Measurements from ENCODE around the gene AKAP6. TPM values are rescaled to one million over a fixed set of nuclear protein-coding genes. Genes with fewer than 3 reads are reported as not detected.

AKAP6 gene
- total RNA-seq, 1 experiment from 2014 or later = 1.9 TPM

DNA sequence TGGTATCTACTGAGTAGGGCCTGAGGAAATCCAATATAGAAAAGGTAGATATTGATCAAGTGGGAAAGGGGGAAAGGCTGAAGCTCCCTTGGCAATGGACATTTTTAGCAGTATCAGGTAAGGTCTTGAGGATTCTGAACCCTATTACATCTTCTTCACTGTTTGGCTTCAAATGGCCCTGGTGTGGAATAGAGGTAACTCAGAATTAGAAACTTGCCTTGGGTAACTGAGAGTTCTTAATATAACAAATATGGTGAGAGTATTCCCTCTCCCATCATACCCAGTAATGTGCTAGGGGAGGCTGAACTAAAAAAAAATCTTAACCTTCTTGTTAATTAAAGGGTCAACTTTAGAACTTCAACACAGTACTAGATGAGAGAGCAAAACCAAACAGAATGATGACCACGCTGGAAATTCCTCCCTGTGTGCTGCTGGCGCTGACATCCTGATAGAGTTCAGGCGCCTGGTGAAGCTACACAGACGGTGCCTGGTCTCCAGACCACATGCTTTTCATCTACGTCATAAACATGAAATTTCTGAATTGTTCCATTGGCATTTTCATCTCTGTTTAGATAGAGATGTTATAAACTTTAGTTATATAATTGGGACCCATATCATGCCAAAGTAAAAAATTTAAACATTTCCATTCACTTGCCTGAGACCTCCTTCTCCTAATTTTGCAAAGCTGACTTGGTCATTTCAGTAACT is 128.3 kb downstream of the AKAP6 start:
- no peaks in the 10 kb centered on the region for H3K9me3 ChIP-seq (ENCODE audit: control insufficient read depth in 1 of 2, insufficient read depth in 1 of 2, low read depth in 1 of 2, low read length in 2 of 2)
- CTCF ChIA-PET = no interaction called here
- no TSS peak for BruUV-seq (replicated peaks)

More for the DNA sequence above, 128.3 kb downstream of the AKAP6 start:
- Histone ChIP-seq H3K36me3 (ENCODE audit: control insufficient read depth in 1 of 2, insufficient read depth in 2 of 2, low read length in 2 of 2) (no peaks in the 10 kb centered on the region), H3K4me3 (replicated peaks in 1 of 2; ENCODE audit: low read depth in 1 of 2, low read length in 2 of 2) (no peak overlapping the region), H3K27ac (ENCODE audit: low read depth, low read length) (no peak overlapping the region), H3K4me2 (ENCODE audit: low read length) (no peak overlapping the region), H3K9me2 (ENCODE audit: insufficient read depth) (no peaks in the 10 kb centered on the region), H3K79me2 (ENCODE audit: insufficient read depth, low read length) (no peaks in the 10 kb centered on the region), H3K4me1 (ENCODE audit: control insufficient read depth in 1 of 2, insufficient read depth in 2 of 2, low read length in 2 of 2) (no peaks in the 10 kb centered on the region), H2AFZ (ENCODE audit: low read depth, low read length, poor library complexity, severe bottlenecking) (no peak overlapping the region), H4K20me1 (ENCODE audit: insufficient read depth) (no peaks in the 10 kb centered on the region), H3K9ac (ENCODE audit: low read length) (no peak overlapping the region), H3K27me3 (ENCODE audit: insufficient read depth, low read length) (no peaks in the 10 kb centered on the region)
- ChIA-PET RAD21 (ENCODE audit: low non-redundant PET in 1 of 2, low total read pairs in 2 of 2, uncharacterized antibody in 2 of 2, unreplicated experiment in 2 of 2) (no interaction called here), POLR2A (no interaction called here)
- TF ChIP-seq POLR2AphosphoS5 (IDR thresholded peaks at IDR 0.05; ENCODE audit: low read depth, low read length) (no peak), EZH2 (IDR thresholded peaks at IDR 0.05) (no peak), EGR1 (IDR thresholded peaks at IDR 0.05; ENCODE audit: low read depth) (no peak), CBX3 (IDR thresholded peaks at IDR 0.05; ENCODE audit: low read depth) (no peak), ATF3 (IDR thresholded peaks at IDR 0.05) (no peak), CEBPB (IDR thresholded peaks at IDR 0.05; ENCODE audit: low read depth) (no peak), SRF (IDR thresholded peaks at IDR 0.05; ENCODE audit: low read depth) (no peak), ZFX (IDR thresholded peaks at IDR 0.05) (no peak)
- TF ChIP-seq, protein P1, sequence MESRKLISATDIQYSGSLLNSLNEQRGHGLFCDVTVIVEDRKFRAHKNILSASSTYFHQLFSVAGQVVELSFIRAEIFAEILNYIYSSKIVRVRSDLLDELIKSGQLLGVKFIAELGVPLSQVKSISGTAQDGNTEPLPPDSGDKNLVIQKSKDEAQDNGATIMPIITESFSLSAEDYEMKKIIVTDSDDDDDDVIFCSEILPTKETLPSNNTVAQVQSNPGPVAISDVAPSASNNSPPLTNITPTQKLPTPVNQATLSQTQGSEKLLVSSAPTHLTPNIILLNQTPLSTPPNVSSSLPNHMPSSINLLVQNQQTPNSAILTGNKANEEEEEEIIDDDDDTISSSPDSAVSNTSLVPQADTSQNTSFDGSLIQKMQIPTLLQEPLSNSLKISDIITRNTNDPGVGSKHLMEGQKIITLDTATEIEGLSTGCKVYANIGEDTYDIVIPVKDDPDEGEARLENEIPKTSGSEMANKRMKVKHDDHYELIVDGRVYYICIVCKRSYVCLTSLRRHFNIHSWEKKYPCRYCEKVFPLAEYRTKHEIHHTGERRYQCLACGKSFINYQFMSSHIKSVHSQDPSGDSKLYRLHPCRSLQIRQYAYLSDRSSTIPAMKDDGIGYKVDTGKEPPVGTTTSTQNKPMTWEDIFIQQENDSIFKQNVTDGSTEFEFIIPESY (IDR thresholded peaks at IDR 0.05; ENCODE audit: extremely low read depth, insufficient replicate concordance, low read length) = no peak
- TF ChIP-seq, protein P2, sequence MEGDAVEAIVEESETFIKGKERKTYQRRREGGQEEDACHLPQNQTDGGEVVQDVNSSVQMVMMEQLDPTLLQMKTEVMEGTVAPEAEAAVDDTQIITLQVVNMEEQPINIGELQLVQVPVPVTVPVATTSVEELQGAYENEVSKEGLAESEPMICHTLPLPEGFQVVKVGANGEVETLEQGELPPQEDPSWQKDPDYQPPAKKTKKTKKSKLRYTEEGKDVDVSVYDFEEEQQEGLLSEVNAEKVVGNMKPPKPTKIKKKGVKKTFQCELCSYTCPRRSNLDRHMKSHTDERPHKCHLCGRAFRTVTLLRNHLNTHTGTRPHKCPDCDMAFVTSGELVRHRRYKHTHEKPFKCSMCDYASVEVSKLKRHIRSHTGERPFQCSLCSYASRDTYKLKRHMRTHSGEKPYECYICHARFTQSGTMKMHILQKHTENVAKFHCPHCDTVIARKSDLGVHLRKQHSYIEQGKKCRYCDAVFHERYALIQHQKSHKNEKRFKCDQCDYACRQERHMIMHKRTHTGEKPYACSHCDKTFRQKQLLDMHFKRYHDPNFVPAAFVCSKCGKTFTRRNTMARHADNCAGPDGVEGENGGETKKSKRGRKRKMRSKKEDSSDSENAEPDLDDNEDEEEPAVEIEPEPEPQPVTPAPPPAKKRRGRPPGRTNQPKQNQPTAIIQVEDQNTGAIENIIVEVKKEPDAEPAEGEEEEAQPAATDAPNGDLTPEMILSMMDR (IDR thresholded peaks at IDR 0.05 in 2 of 3, conservative IDR thresholded peaks at IDR 0.05 in 1 of 3; ENCODE audit: borderline replicate concordance in 1 of 3, insufficient read depth in 1 of 3, low read depth in 2 of 3, low read length in 2 of 3) = no peak
- intact Hi-C loops (cut with micrococcal nuclease) = no loop called here
- DNase-seq (ENCODE audit: low read depth, low spot score) (no peak), ATAC-seq (no peak)
